ENCODE data around the gene VGLL2.

- no peak for TF ChIP-seq POLR2AphosphoS2 (IDR thresholded peaks at IDR 0.05; ENCODE audit: low read depth, low read length)
- no peak for TF ChIP-seq ZKSCAN8 (CRISPR knock-in tag; IDR thresholded peaks at IDR 0.05; ENCODE audit: borderline replicate concordance)
- no peak for TF ChIP-seq ZNF792 (CRISPR knock-in tag; IDR thresholded peaks at IDR 0.05)
- no peak for TF ChIP-seq CTCF (CRISPR knock-in tag; IDR thresholded peaks at IDR 0.05)
- TF ChIP-seq CEBPB (IDR thresholded peaks at IDR 0.05; ENCODE audit: borderline replicate concordance, low read depth, low read length), result no peak
- TF ChIP-seq ZNF747 (CRISPR knock-in tag; IDR thresholded peaks at IDR 0.05; ENCODE audit: borderline replicate concordance), result no peak
- no peak for TF ChIP-seq ZNF337 (CRISPR knock-in tag; IDR thresholded peaks at IDR 0.05; ENCODE audit: borderline replicate concordance, low read depth)
- TF ChIP-seq ZNF580 (CRISPR knock-in tag; IDR thresholded peaks at IDR 0.05; ENCODE audit: borderline replicate concordance, low read depth), result no peak
Observed at GRCh38 chr6:117226778-117227177, 38.6 kb upstream of the VGLL2 start.
